ENCODE results near the gene OTOGL.

- TF ChIP-seq, protein P1, sequence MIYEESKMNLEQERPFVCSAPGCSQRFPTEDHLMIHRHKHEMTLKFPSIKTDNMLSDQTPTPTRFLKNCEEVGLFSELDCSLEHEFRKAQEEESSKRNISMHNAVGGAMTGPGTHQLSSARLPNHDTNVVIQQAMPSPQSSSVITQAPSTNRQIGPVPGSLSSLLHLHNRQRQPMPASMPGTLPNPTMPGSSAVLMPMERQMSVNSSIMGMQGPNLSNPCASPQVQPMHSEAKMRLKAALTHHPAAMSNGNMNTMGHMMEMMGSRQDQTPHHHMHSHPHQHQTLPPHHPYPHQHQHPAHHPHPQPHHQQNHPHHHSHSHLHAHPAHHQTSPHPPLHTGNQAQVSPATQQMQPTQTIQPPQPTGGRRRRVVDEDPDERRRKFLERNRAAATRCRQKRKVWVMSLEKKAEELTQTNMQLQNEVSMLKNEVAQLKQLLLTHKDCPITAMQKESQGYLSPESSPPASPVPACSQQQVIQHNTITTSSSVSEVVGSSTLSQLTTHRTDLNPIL (CRISPR knock-in tag; IDR thresholded peaks at IDR 0.05; ENCODE audit: low read depth): no peak
- TF ChIP-seq SNAI2 (CRISPR knock-in tag; IDR thresholded peaks at IDR 0.05): no peak
- TF ChIP-seq ZFP30 (CRISPR knock-in tag; IDR thresholded peaks at IDR 0.05): no peak
- TF ChIP-seq ESRRG (CRISPR knock-in tag; IDR thresholded peaks at IDR 0.05): no peak
- TF ChIP-seq, protein P2, sequence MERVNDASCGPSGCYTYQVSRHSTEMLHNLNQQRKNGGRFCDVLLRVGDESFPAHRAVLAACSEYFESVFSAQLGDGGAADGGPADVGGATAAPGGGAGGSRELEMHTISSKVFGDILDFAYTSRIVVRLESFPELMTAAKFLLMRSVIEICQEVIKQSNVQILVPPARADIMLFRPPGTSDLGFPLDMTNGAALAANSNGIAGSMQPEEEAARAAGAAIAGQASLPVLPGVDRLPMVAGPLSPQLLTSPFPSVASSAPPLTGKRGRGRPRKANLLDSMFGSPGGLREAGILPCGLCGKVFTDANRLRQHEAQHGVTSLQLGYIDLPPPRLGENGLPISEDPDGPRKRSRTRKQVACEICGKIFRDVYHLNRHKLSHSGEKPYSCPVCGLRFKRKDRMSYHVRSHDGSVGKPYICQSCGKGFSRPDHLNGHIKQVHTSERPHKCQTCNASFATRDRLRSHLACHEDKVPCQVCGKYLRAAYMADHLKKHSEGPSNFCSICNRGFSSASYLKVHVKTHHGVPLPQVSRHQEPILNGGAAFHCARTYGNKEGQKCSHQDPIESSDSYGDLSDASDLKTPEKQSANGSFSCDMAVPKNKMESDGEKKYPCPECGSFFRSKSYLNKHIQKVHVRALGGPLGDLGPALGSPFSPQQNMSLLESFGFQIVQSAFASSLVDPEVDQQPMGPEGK (CRISPR knock-in tag; IDR thresholded peaks at IDR 0.05; ENCODE audit: borderline replicate concordance): no peak
- TF ChIP-seq ZFP3 (CRISPR knock-in tag; IDR thresholded peaks at IDR 0.05): no peak
Observed at GRCh38 chr12:80325167-80325959, 226.0 kb downstream of the OTOGL start.
